Keratinocyte (primary cell): ENCODE data around the gene SLC12A3. TPM values are rescaled to one million over a fixed set of nuclear protein-coding genes. Genes with fewer than 3 reads are reported as not detected.

ENCODE experiments used
- DNase-seq: peaks from one replicate; pipeline ENCODE4 v3.0.0-alpha.2; 2011; ENCODE audit warnings: low read depth, missing footprints, low spot score
- FAIRE-seq: peaks from 2 replicates; lab custom pipeline; 2011; peaks lifted over from hg19 to GRCh38; lab: Jason Lieb, UNC
- H2AFZ ChIP-seq: 2 replicates; pipeline ENCODE4 v1.6.0; 2012; ENCODE audit warnings: low read length, control low read depth, inconsistent platforms; ENCODE audit not compliant: control insufficient read depth
- H3K27ac ChIP-seq: 2 replicates; pipeline ENCODE4 v1.5.1; 2011; ENCODE audit warnings: low read length; ENCODE audit not compliant: control insufficient read depth, insufficient read depth
- H3K27me3 ChIP-seq: 3 replicates; pipeline ENCODE4 v1.6.0; 2011; ENCODE audit warnings: low read length; ENCODE audit not compliant: control insufficient read depth, insufficient read depth; ENCODE audit errors: extremely low read depth
- H3K36me3 ChIP-seq, 2 experiments: 2 replicates in 1 of 2; 3 replicates in 1 of 2; pipeline ENCODE4 v1.5.1; 2011; ENCODE audit warnings: low read length in 2 of 2, mild to moderate bottlenecking in 1 of 2; ENCODE audit not compliant: control insufficient read depth in 2 of 2, insufficient read depth in 2 of 2; ENCODE audit errors: extremely low read depth in 1 of 2
- H3K4me1 ChIP-seq: 3 replicates; pipeline ENCODE4 v1.5.1; 2011; ENCODE audit warnings: low read length; ENCODE audit not compliant: control insufficient read depth, insufficient read depth; ENCODE audit errors: extremely low read depth
- H3K4me2 ChIP-seq: 3 replicates; pipeline ENCODE4 v1.6.0; 2011; ENCODE audit warnings: low read depth, low read length; ENCODE audit not compliant: control insufficient read depth, insufficient read depth; ENCODE audit errors: extremely low read depth
- H3K4me3 ChIP-seq, 3 experiments: fragments of 200-600 bp in 1 of 3; sonication (generic) in 1 of 3; 2 replicates in 2 of 3; 3 replicates in 1 of 3; pipeline ENCODE4 v1.5.1; 2011 to 2016; ENCODE audit warnings: low read length in 3 of 3, mild to moderate bottlenecking in 3 of 3, control low read depth in 2 of 3, inconsistent platforms in 1 of 3, low read depth in 1 of 3, mixed read lengths in 1 of 3, mixed run types in 1 of 3, moderate library complexity in 1 of 3; ENCODE audit not compliant: control insufficient read depth in 2 of 3, insufficient read depth in 2 of 3; ENCODE audit errors: extremely low read depth in 1 of 3
- H3K79me2 ChIP-seq: 2 replicates; pipeline ENCODE4 v1.6.0; 2012; ENCODE audit warnings: low read length; ENCODE audit not compliant: control insufficient read depth, insufficient read depth
- H3K9ac ChIP-seq: 3 replicates; pipeline ENCODE4 v1.6.0; 2011; ENCODE audit warnings: low read length; ENCODE audit not compliant: control insufficient read depth, insufficient read depth; ENCODE audit errors: extremely low read depth
- H3K9me1 ChIP-seq: 3 replicates; pipeline ENCODE4 v1.6.0; 2011; ENCODE audit warnings: low read length; ENCODE audit not compliant: control insufficient read depth, insufficient read depth; ENCODE audit errors: extremely low read depth
- H3K9me3 ChIP-seq: 2 replicates; pipeline ENCODE4 v1.5.1; 2012; ENCODE audit warnings: low read depth, low read length; ENCODE audit not compliant: control insufficient read depth
- H4K20me1 ChIP-seq: 3 replicates; pipeline ENCODE4 v1.6.0; 2011; ENCODE audit warnings: low read length; ENCODE audit not compliant: control insufficient read depth, insufficient read depth; ENCODE audit errors: extremely low read depth
- CTCF ChIP-seq, 3 experiments: IDR thresholded peaks in 1 of 3; conservative IDR thresholded peaks in 1 of 3; optimal IDR thresholded peaks in 1 of 3; 2 replicates in 2 of 3; 3 replicates in 1 of 3; pipeline versions ENCODE3 to v1.5.1; 2011; ENCODE audit warnings: low read length in 3 of 3, mild to moderate bottlenecking in 3 of 3, moderate library complexity in 2 of 3, control low read depth in 1 of 3, inconsistent platforms in 1 of 3; ENCODE audit not compliant: insufficient read depth in 2 of 3; ENCODE audit errors: extremely low read depth in 1 of 3
- EZH2 ChIP-seq: IDR thresholded peaks from one replicate; pipeline ENCODE4 v1.6.1; 2012; ENCODE audit warnings: inconsistent platforms, mild to moderate bottlenecking, low read length, moderate library complexity
- dilution Hi-C: fragments of 300-500 bp; cut with MboI; formaldehyde crosslinking; loops from one replicate; pipeline ENCODE4 v1.7.0; 2020; ENCODE audit warnings: low sequenced_read_pairs; ENCODE audit not compliant: extremely low pct_ligation_motif_present
- polyA minus RNA-seq, 3 experiments: library from RNA; depleted of rRNA, polyadenylated mRNA; stranded (reverse); fragments of >200 nt; gene quantifications; 1 replicate in 1 of 3; 2 replicates in 1 of 3; 3 replicates in 1 of 3; pipeline ENCODE4 v1.2.3, GENCODE V29; 2011
- polyA plus RNA-seq, 5 experiments: library from polyadenylated mRNA; depleted of rRNA in 3 of 5; stranded (reverse) in 3 of 5; stranded (forward) in 1 of 5; unstranded in 1 of 5; fragments of >200 nt; gene quantifications; 1 replicate in 1 of 5; 2 replicates in 3 of 5; 3 replicates in 1 of 5; pipeline versions ENCODE4 v1.2.1 to v1.2.3, GENCODE V29; 2011 to 2012; ENCODE audit warnings: missing spikeins in 2 of 5, low read depth in 1 of 5, low replicate concordance in 1 of 5

SLC12A3 gene
- 0.01 TPM in 1 of 3 replicates, not detected in the others for polyA plus RNA-seq
- polyA plus RNA-seq (2011; ENCODE audit: low read depth): not detected
- 0.13 TPM in 1 of 2 replicates, not detected in the other for polyA plus RNA-seq (2011; cell fraction: cytosol; rRNA removed)
- not detected in 2 replicates for polyA plus RNA-seq (2011; cell fraction: nucleus; rRNA removed)
- polyA plus RNA-seq (2012; ENCODE audit: low replicate concordance): not detected in 2 replicates
- 0.07 to 0.49 TPM in 2 of 3 replicates, not detected in the other for polyA minus RNA-seq
- 1.7 TPM for polyA minus RNA-seq (2011; cell fraction: cytosol; rRNA and poly(A)+ RNA removed)
- 0.21 and 0.31 TPM in 2 replicates for polyA minus RNA-seq (2011; cell fraction: nucleus; rRNA and poly(A)+ RNA removed)

GRCh38 chr16:56864960-56865359 lies at the start of gene SLC12A3:
SLC12A3 (plus strand) TSS chr16:56865207; CDS start chr16:56865236, 29 bp downstream.
- Histone ChIP-seq H3K4me3 (no peak within 1 kb of the TSS), H3K4me2 (no peak within 1 kb of the TSS), H3K9me3 (no peaks in the 10 kb centered on the region), H3K9ac (no peak within 1 kb of the TSS), H3K79me2 (no peaks in the 10 kb centered on the region), H3K36me3 (no peaks in the 10 kb centered on the region), H4K20me1 (no peaks in the 10 kb centered on the region), H3K9me1 (no peaks in the 10 kb centered on the region), H3K27me3 (no peaks in the 10 kb centered on the region), H2AFZ (no peak within 1 kb of the TSS), H3K27ac (no peak within 1 kb of the TSS), H3K4me1 (peaks cover 6% of the 10 kb centered on the region)
- DNase-seq (no peak), FAIRE-seq (no peak)
- TF ChIP-seq CTCF (optimal IDR thresholded peaks at IDR 0.05 in 1 of 3, IDR thresholded peaks at IDR 0.05 in 1 of 3, conservative IDR thresholded peaks at IDR 0.05 in 1 of 3; ENCODE audit: extremely low read depth in 1 of 3, insufficient read depth in 2 of 3, low read length in 3 of 3): no peak
- no peak for TF ChIP-seq EZH2
- dilution Hi-C loops: loop anchor here (25.0 kb wide), 1 partner anchor 103 kb away; no protein-coding TSS in a partner anchor

- Histone ChIP-seq H3K4me3 (no peak overlapping the region), H3K79me2 (peaks cover 2% of the 10 kb centered on the region), H3K27ac (no peak overlapping the region), H4K20me1 (no peaks in the 10 kb centered on the region), H3K27me3 (no peaks in the 10 kb centered on the region), H3K36me3 (peaks cover 3 to 5% of the 10 kb centered on the region in 2 experiments), H3K9me3 (no peaks in the 10 kb centered on the region), H3K9me1 (peaks cover 4% of the 10 kb centered on the region), H3K4me1 (peaks cover 24% of the 10 kb centered on the region), H3K4me2 (no peak overlapping the region), H3K9ac (no peak overlapping the region), H2AFZ (no peak overlapping the region)
- dilution Hi-C loops: no loop called here
- TF ChIP-seq EZH2 (no peak), CTCF (optimal IDR thresholded peaks at IDR 0.05 in 1 of 3, IDR thresholded peaks at IDR 0.05 in 1 of 3, conservative IDR thresholded peaks at IDR 0.05 in 1 of 3; ENCODE audit: extremely low read depth in 1 of 3, insufficient read depth in 2 of 3, low read length in 3 of 3) (no peak)
- DNase-seq (no peak), FAIRE-seq (no peak)
Measured at GRCh38 chr16:56815721-56816120, 49.3 kb upstream of the SLC12A3 start.
